Measurements from ENCODE around the gene MARVELD1.

The MARVELD1 gene

DNA sequence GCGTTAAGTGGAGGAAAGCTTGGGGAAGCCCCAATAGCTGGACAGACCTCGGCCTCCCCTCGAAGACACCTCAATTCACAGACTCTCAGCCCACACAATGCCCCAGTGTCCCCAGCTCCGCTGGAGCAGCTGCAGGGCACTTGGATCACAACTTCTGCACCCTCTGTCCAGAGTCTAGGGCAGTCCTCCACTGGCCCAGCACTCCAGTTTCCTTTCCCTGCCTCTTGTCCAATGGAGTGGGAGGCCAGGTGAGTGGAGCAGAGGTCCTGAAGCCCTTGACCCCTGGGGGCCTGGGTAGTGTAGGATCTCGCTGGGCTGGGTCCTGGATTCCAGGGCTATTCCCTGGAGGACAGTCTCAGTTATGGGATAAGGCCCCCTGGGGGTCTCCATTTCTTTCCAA is 46.4 kb downstream of the MARVELD1 start:
- peaks cover 10% of the 10 kb centered on the region for H3K4me1 ChIP-seq (ENCODE audit: control insufficient read depth, insufficient read depth, low read length, poor library complexity, severe bottlenecking)
- no peaks in the 10 kb centered on the region for H3K9me3 ChIP-seq (ENCODE audit: control insufficient read depth, low read length)
- peaks cover 61% of the 10 kb centered on the region for H3K36me3 ChIP-seq (ENCODE audit: control insufficient read depth, insufficient read depth, low read length)
- WGBS, 2 experiments (ENCODE audit: insufficient coverage in 2 of 2) = 85 to 88% methylated on average over 4 to 5 of the region's 5 CpGs
- H3K4me3 ChIP-seq (ENCODE audit: extremely low read depth, insufficient read depth, low read length, poor library complexity, severe bottlenecking) = no peak overlapping the region
- no peak overlapping the region for H3K27ac ChIP-seq (ENCODE audit: low read depth, low read length, severe bottlenecking)

- peaks cover 10% of the 10 kb centered on the region for H3K4me1 ChIP-seq (ENCODE audit: control insufficient read depth, insufficient read depth, low read length, poor library complexity, severe bottlenecking)
- H3K27ac ChIP-seq (ENCODE audit: low read depth, low read length, severe bottlenecking) = no peak overlapping the region
- no peak overlapping the region for H3K4me3 ChIP-seq (ENCODE audit: extremely low read depth, insufficient read depth, low read length, poor library complexity, severe bottlenecking)
- H3K36me3 ChIP-seq (ENCODE audit: control insufficient read depth, insufficient read depth, low read length) = peaks cover 54% of the 10 kb centered on the region
- WGBS, 2 experiments (ENCODE audit: insufficient coverage in 2 of 2) = 93% methylated on average over 9 to 11 of the region's 11 CpGs
- H3K9me3 ChIP-seq (ENCODE audit: control insufficient read depth, low read length) = no peaks in the 10 kb centered on the region
Measured at GRCh38 chr10:97760461-97761257, 47.1 kb downstream of the MARVELD1 start.

- no peak overlapping the region for H3K27ac ChIP-seq (ENCODE audit: low read depth, low read length, severe bottlenecking)
- peaks cover 10% of the 10 kb centered on the region for H3K4me1 ChIP-seq (ENCODE audit: control insufficient read depth, insufficient read depth, low read length, poor library complexity, severe bottlenecking)
- H3K36me3 ChIP-seq (ENCODE audit: control insufficient read depth, insufficient read depth, low read length) = peaks cover 47% of the 10 kb centered on the region
- H3K9me3 ChIP-seq (ENCODE audit: control insufficient read depth, low read length) = no peaks in the 10 kb centered on the region
- 97 to 100% methylated on average over 7 of the region's 8 CpGs for WGBS, 2 experiments (ENCODE audit: insufficient coverage in 2 of 2)
- H3K4me3 ChIP-seq (ENCODE audit: extremely low read depth, insufficient read depth, low read length, poor library complexity, severe bottlenecking) = no peak overlapping the region
Measured at GRCh38 chr10:97761331-97761865, 47.9 kb downstream of the MARVELD1 start.

DNA sequence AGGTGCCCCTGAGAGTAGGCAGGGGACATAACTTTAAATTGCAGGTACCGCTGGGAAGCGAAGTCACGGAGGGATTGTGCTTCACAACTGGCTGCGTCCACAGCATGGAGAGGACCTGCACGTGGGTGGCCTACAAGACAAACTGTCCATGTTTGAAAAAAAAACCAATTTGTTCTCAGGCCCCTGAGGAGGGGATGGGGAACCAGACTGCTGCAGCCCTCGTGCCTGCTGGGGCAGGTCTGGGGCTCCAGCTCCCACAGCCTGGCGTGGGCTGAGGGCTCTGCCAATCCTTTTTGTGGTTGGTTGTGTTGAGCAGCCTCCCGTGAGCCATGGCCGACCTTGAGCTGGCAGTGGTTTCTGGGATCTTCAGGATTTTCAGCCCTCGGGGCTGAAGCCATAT is 48.5 kb downstream of the MARVELD1 start:
- no peak overlapping the region for H3K4me3 ChIP-seq (ENCODE audit: extremely low read depth, insufficient read depth, low read length, poor library complexity, severe bottlenecking)
- peaks cover 40% of the 10 kb centered on the region for H3K36me3 ChIP-seq (ENCODE audit: control insufficient read depth, insufficient read depth, low read length)
- H3K27ac ChIP-seq (ENCODE audit: low read depth, low read length, severe bottlenecking) = no peak overlapping the region
- H3K4me1 ChIP-seq (ENCODE audit: control insufficient read depth, insufficient read depth, low read length, poor library complexity, severe bottlenecking) = peaks cover 10% of the 10 kb centered on the region
- no peaks in the 10 kb centered on the region for H3K9me3 ChIP-seq (ENCODE audit: control insufficient read depth, low read length)
- 87 to 96% methylated on average over 9 to 10 of the region's 10 CpGs for WGBS, 2 experiments (ENCODE audit: insufficient coverage in 2 of 2)

DNA sequence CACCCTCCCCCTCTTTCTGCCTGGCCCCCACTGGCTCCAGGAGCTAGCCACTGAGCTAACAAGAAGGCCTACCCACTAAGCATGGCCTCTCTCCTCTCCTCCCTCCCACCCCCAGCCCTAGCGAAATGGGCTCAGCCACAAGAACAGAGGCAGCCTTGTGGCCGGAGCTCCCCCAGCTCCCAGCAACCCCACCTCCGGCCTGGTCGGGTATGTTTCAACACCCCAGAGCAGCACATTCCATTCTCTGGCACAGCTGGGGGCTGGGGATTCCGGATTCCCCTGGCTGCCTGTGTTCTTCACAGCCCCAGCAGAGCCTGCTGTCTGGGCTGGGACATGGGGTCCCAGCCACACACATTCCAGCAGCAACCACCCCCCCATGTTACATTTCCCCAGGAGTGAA is 49.3 kb downstream of the MARVELD1 start:
- Histone ChIP-seq H3K4me1 (ENCODE audit: control insufficient read depth, insufficient read depth, low read length, poor library complexity, severe bottlenecking) (peaks cover 10% of the 10 kb centered on the region), H3K27ac (ENCODE audit: low read depth, low read length, severe bottlenecking) (no peak overlapping the region), H3K9me3 (ENCODE audit: control insufficient read depth, low read length) (no peaks in the 10 kb centered on the region)

GRCh38 chr10:97763411-97763810 is 49.9 kb downstream of the MARVELD1 start:
- WGBS, 2 experiments (ENCODE audit: insufficient coverage in 2 of 2) = 83 to 100% methylated on average over 1 of the region's 2 CpGs
- no peak overlapping the region for H3K4me3 ChIP-seq (ENCODE audit: extremely low read depth, insufficient read depth, low read length, poor library complexity, severe bottlenecking)
- no peaks in the 10 kb centered on the region for H3K9me3 ChIP-seq (ENCODE audit: control insufficient read depth, low read length)
- peaks cover 10% of the 10 kb centered on the region for H3K4me1 ChIP-seq (ENCODE audit: control insufficient read depth, insufficient read depth, low read length, poor library complexity, severe bottlenecking)
- peaks cover 34% of the 10 kb centered on the region for H3K36me3 ChIP-seq (ENCODE audit: control insufficient read depth, insufficient read depth, low read length)
- H3K27ac ChIP-seq (ENCODE audit: low read depth, low read length, severe bottlenecking) = no peak overlapping the region

More for the DNA sequence above, 49.3 kb downstream of the MARVELD1 start:
- Histone ChIP-seq H3K36me3 (ENCODE audit: control insufficient read depth, insufficient read depth, low read length) (peaks cover 39% of the 10 kb centered on the region), H3K4me3 (ENCODE audit: extremely low read depth, insufficient read depth, low read length, poor library complexity, severe bottlenecking) (no peak overlapping the region)
- 34 to 43% methylated on average over 3 to 5 of the region's 5 CpGs for WGBS, 2 experiments (ENCODE audit: insufficient coverage in 2 of 2)

DNA sequence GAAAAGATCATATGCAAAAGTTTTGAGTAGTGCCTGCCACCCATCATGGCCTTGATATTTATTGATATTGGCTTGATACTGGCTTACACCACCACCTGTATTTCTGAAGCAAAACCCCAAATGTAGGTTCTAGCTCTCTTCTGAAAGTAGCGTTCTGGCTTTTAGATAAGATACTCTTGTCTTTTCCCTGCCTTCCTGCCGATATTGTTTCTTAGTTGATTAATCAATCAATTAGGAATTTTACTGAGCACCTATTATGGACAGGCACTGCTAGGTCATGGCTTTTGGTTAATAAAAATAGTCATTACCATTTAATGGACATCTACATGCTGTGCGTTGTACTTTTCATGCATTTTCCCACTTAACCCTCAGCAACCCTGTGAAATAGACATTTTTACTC is 50.4 kb downstream of the MARVELD1 start:
- H3K27ac ChIP-seq (ENCODE audit: low read depth, low read length, severe bottlenecking) = no peak overlapping the region
- 100% methylated on average over 1 of the region's 3 CpGs for WGBS, 2 experiments (ENCODE audit: insufficient coverage in 2 of 2)
- H3K4me1 ChIP-seq (ENCODE audit: control insufficient read depth, insufficient read depth, low read length, poor library complexity, severe bottlenecking) = peaks cover 10% of the 10 kb centered on the region
- no peak overlapping the region for H3K4me3 ChIP-seq (ENCODE audit: extremely low read depth, insufficient read depth, low read length, poor library complexity, severe bottlenecking)
- no peaks in the 10 kb centered on the region for H3K9me3 ChIP-seq (ENCODE audit: control insufficient read depth, low read length)
- H3K36me3 ChIP-seq (ENCODE audit: control insufficient read depth, insufficient read depth, low read length) = peaks cover 33% of the 10 kb centered on the region

GRCh38 chr10:97764519-97764931 is 51.0 kb downstream of the MARVELD1 start:
- Histone ChIP-seq H3K4me3 (ENCODE audit: extremely low read depth, insufficient read depth, low read length, poor library complexity, severe bottlenecking) (no peak overlapping the region), H3K9me3 (ENCODE audit: control insufficient read depth, low read length) (no peaks in the 10 kb centered on the region), H3K27ac (ENCODE audit: low read depth, low read length, severe bottlenecking) (no peak overlapping the region), H3K36me3 (ENCODE audit: control insufficient read depth, insufficient read depth, low read length) (peaks cover 30% of the 10 kb centered on the region), H3K4me1 (ENCODE audit: control insufficient read depth, insufficient read depth, low read length, poor library complexity, severe bottlenecking) (peaks cover 10% of the 10 kb centered on the region)
- 94% methylated on average over 4 of the region's 7 CpGs; no CpG with 5 or more reads in 1 of the 2 experiments for WGBS, 2 experiments (ENCODE audit: insufficient coverage in 2 of 2)

DNA sequence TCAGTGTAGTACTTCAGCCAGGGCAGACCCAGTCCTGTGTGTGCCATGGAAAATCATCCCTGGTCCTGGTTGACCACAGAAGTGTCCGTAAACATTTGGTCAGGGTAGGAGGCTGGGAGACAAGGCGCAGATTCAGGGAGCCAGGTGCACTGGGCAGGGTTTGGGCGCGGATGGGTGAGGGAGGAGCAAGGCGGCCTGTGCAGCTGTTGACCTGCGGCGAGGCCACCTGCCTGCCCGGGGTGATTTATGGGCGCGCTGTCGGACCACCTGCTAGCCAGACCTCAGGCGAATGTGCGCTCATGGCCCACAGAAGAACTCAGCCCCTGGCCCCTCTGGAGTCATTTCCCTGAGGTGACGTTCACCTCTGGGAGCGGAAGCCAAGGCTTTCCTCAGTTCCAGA is 51.7 kb downstream of the MARVELD1 start:
- H3K4me1 ChIP-seq (ENCODE audit: control insufficient read depth, insufficient read depth, low read length, poor library complexity, severe bottlenecking) = peaks cover 10% of the 10 kb centered on the region
- peaks cover 23% of the 10 kb centered on the region for H3K36me3 ChIP-seq (ENCODE audit: control insufficient read depth, insufficient read depth, low read length)
- H3K9me3 ChIP-seq (ENCODE audit: control insufficient read depth, low read length) = no peaks in the 10 kb centered on the region
- H3K4me3 ChIP-seq (ENCODE audit: extremely low read depth, insufficient read depth, low read length, poor library complexity, severe bottlenecking) = no peak overlapping the region
- WGBS, 2 experiments (ENCODE audit: insufficient coverage in 2 of 2) = 93 to 97% methylated on average over 15 of the region's 15 CpGs
- H3K27ac ChIP-seq (ENCODE audit: low read depth, low read length, severe bottlenecking) = no peak overlapping the region

- H3K36me3 ChIP-seq (ENCODE audit: control insufficient read depth, insufficient read depth, low read length) = peaks cover 13% of the 10 kb centered on the region
- H3K4me1 ChIP-seq (ENCODE audit: control insufficient read depth, insufficient read depth, low read length, poor library complexity, severe bottlenecking) = peaks cover 15% of the 10 kb centered on the region
- H3K9me3 ChIP-seq (ENCODE audit: control insufficient read depth, low read length) = no peaks in the 10 kb centered on the region
- H3K4me3 ChIP-seq (ENCODE audit: extremely low read depth, insufficient read depth, low read length, poor library complexity, severe bottlenecking) = no peak overlapping the region
- no peak overlapping the region for H3K27ac ChIP-seq (ENCODE audit: low read depth, low read length, severe bottlenecking)
- WGBS, 2 experiments (ENCODE audit: insufficient coverage in 2 of 2) = 94 to 95% methylated on average over 11 of the region's 13 CpGs
Measured at GRCh38 chr10:97766106-97766810, 52.7 kb downstream of the MARVELD1 start.

All from mesodermal cell (in vitro differentiated cells).